Activated T-cell treated with anti-CD3 and anti-CD28 coated beads, Interleukin-2, amount 50 U/mL, for 48 hours (primary cell): ENCODE data around the gene COPB2.
"Not testable (repeated sequence)": the region's sequence is repeated elsewhere in the genome, so short reads cannot be mapped to it uniquely, and the experiment has no call there.

Experiments
- DNase-seq, 2 experiments: peaks; one replicate each; pipeline ENCODE4 v3.0.0-alpha.2; 2020

The COPB2 gene

GRCh38 chr3:139389552-139390368 is at the start of gene COPB2:
COPB2 (minus strand) TSS chr3:139389647; CDS start chr3:139389550, 97 bp downstream.
- peak; percentile 99 for DNase-seq

DNA sequence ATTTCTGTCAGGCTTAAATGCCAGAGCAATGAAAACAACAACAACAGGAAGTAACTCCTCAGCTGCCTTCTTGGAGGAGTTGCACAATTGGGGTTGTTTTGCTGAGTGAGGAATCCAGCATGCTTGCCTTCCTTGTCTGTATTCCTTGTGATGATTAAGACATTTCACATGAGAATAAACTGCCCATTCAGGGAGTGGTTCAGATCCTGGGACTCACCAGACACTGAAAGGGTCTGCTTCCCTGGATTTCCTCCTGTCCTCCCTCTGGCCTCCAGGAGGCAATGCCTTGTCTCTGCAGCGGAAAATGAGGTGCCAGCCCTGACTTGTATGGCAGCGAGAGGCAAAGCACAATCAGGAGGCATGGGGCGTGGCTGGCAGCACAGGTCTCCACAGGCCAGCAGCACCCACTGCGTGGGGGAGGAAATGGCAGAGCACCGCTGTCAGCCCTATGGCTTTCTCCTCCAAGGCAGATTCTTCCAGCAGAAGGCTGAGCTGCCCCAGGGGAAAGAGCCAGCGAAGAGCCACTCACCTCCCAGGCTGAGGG is 45.4 kb upstream of the COPB2 start:
- no peak for DNase-seq

DNA sequence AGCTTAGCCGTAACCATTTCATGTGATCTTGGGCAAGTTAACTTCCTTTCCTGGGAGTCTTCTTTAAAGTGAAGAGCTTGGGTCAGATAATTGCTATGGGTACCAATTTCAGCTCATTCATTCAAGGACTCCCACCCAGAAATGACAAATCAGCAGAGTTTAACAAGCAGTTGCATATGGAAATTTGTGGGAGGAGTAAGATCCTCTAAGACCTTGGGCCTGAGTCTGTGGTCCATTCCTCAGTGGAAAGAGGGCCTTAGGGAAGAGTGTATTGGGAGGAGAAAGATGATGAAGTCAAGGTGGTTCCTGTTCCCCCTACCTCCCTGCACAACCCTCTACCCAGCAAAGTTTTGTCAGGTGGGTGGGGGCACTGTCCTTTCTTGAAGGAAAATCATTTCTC is 44.8 kb upstream of the COPB2 start:
- DNase-seq = no peak

GRCh38 chr3:139433089-139433488 is 43.6 kb upstream of the COPB2 start:
- DNase-seq = no peak

DNA sequence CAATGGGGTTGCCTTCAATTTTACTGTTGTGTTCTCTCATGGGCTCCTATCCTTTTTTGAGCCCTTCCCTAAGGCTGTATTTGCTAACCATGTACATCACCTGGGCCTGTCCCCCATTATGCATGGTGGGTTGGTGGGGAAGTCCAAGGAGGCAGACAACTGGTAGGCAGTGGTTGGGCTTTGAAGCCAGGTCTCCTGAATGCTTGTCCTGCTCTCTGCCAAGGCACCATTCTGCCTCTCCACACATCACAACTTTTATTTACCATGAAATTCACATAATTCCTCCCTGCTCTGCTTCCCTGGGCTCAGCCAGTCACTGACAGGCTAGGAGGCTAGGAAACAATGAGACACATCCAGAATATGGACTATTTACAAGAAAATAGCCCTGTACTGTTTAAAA is 41.0 kb upstream of the COPB2 start:
- DNase-seq = no peak

DNA sequence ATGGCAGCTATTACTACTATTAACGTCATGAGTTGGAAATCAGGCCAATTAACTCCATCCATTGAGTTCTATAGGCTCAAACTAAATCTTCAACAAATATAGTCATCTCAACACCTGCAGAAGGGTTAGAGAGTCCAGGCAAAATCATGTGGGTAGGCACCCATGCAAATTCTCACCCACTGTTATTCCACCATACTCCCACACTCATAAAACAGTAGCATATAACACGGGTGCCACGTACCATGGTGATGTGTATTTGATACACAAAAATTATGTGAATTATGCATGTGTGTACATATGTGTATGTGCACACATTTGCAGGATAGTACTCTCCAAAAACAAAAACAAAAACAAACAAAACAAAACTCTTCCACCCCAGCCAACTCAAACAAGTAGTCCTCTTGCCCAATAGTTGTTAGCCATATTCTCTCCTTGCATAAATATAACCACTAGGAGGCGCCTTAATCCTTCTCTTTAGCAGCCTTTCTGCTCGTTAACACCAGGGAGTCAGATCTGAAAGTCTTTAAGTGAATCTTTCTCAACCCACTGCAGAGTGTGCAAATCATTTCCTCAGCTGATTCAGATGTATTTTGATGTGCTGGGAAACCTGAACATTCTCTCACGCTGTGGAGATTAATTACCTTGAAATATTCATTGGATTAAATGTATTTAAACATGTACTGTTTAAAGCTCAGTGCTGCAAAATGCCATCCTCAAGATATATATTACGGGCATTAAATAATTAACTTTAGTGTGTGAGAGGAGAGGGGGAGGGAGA is 38.0 kb upstream of the COPB2 start:
- no peak for DNase-seq

DNA sequence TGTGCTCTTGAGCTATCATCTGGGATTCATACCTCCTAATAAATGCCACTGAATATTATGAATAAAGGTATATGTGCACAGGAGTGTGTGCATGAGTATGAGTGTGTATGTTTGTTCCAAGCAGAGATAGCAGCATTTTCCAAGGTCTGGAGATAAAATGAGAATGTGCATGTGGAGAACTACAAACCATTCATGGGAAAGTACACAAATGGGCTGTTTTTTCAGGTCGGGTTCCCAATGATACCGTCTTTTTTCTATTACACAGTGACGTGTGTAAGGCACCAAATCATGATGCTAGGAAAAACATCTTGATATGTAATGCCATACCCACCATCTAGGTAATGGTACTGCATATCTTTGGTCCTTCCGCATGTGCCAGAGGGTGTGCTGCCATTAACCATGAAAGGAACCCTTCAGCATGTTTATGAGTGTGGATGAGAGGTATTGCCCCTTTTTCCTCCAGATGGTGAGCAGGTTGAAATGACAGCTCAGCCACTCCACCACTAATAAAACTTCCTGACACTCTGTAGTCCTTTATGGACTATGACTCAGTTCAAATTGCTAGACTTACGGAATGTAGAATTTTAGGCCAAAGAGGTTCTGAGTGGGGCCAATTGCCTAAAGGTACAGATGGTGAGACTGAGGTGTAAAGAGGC is 36.4 kb upstream of the COPB2 start:
- DNase-seq = no peak

DNA sequence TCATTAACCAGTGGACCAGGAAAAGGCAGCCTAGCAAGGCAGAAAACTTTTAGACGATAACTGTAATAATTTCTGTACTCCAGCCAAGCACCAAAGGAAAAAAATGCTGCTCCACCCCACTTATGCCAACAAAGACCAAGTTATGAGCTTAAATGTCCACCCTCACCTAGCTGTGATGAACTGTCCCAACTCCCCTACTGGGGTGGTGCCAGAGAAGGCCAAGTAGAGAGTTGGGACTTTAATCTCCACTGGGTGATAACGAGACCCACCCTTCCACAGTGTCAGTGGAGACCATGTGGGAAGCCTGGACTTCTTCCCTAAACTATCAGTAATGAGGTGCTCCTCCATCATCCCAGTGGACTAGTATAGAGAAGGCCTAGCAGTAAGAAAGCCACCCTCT is 33.8 kb upstream of the COPB2 start:
- DNase-seq = no peak

DNA sequence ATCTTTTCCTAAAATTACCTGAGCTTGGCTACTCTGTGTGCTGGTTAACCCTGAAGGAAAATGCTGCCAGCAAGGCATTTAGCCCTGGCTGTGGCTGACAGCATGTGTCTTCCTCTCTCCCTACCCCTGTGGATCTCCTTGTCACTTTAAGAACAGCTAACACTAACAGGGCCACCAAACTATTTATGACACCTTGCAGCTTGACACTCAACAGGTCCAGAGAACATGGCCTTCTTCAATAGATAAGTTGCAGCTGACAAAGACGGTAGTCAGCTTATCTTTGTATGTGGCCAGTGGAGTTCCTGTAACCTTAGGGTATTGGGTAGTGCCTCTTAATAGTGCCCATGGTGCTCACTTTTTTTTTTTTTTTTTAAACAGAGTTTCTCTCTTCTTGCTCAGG is 32.0 kb upstream of the COPB2 start:
- DNase-seq = no peak

DNA sequence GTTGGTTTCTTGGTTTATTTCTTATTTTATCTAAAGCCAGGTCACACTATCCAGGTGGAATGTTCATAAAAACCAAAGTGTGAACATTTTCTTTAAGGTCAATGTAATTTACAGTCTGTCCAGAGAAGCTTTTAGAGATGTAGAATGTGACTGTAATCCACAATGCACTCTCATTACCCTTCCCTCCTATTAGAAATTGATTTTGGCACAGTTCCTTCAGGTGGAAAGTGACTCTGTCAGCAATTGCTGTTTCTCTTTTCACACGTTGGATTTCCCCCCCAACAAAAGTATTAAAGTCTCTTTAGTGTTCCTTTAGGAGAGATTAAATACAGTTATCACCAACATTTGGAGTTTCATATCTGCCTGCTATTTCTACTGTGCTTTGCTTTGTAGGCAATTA is 31.6 kb upstream of the COPB2 start:
- DNase-seq = no peak

DNA sequence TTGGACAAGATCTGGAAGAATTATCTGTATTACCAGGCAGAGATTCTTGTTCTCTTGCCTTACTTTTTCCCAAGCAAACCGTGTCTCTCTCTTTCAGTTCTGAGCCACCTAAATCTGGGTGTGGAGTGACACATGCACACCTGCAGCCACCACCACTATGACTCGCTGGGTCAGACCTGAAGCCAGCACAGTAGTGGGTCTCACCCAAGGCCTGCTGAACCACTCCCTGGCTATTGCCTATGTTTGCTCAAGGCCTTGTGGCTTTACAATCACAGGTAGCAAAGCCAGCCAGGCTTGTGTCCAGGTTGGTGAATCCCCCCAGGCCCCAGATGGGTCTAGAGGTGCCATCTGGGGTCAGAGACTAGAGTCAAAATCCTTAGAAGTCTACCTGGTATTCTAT is 28.7 kb upstream of the COPB2 start:
- DNase-seq = no peak

GRCh38 chr3:139416275-139416674 is 26.8 kb upstream of the COPB2 start:
- DNase-seq = no peak

DNA sequence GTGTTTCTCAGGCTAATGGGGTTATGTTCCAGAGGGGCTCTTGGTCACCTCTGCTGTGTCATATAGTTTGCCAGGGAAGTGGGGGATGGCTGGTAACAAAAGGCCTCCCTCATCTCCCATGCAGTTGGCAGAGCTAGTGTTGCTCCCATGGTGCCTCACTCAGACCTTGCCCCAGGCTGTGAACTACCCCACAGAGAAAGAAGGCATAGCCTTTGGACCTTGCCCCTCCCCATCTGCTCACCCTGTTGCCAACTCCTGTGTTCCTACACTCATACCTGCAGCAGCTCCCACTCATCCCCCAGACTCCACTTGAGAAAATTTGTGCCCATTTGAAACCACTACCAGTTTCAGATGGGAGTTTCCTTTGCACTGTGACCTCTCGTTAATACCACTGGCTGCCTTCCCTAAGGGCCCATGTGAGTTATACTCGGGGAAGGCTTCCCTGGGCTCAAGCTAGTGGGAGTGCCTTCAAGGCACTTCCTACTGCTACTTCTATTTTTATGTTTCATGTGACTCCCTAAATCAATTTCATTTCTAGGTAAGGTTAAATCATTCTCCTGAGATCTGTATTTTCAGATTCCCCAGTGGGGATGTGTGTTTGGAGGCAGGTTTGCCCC is 25.3 kb upstream of the COPB2 start:
- no peak for DNase-seq

DNA sequence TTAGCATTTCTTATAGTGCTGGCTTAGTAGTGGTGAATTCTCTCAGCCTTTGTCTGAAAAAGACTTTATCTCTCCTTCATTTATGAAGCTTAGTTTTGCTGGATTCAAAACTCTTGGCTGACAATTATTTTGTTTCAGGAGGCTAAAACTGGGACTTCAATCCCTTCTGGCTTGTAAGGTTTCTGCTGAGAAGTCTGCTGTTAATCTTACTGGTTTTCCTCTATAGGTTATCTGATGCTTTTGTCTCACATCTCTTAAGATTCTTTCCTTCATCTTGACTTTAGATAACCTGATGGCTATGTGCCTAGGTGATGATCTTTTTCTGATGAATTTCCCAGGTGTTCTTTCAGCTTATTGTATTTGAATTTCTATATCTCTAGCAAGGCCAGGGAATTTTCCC is 23.4 kb upstream of the COPB2 start:
- not testable (repeated sequence) for DNase-seq

DNA sequence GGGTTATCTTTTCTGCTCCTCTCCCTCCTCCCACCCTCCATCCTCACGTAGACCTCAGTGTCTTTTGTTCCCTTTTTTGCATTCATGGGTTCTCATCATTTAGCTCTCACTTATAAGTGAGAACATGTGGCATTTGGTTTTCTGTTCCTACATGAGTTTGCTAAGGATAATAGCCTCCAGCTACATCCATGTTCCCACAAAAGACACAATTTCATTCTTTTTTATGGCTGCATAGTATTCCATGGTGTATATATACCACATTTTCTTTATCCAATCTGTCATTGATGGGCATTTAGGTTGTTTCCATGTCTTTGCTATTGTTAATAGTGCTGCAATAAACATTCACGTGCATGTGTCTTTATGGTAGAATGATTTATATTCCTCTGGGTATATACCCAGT is 11.7 kb upstream of the COPB2 start:
- not testable (repeated sequence) for DNase-seq

DNA sequence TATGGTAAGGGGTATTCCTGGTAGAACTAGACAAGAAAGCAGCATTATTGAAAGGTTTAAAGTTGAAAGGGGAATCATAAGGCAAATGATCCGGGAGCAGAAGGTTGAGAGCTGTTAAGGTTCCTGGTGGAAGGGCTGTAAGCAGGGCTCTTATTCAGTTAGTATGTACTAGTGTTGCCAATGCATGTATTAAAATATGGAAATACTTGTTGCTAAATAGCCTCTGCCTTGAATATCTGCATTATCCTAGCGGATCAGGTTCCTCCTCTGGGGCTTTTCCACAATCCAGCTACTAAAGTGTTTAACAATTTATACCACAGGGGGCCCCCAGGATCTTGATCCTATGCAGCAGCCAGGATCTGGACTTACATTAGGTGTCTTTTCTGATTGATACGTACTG is 7.3 kb upstream of the COPB2 start:
- no peak for DNase-seq

DNA sequence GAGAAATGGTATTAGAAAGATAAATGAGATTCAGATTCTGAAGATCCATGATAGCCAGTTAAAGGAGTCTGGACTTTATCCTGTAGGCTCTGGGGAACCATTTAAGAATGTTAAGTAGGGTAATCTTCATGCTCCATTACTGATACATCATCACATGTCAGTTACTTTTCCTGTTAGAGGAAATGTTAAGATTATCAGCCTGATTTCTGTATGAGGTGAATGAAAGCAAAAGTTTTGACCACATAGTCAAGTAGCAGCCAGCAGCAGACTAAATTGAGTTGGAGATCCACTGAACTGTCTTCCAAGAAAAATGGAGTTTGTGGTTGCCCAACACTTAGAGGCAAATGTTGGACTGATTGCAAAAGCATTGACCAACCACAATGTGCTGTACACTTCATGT is 4.7 kb upstream of the COPB2 start:
- DNase-seq = no peak

DNA sequence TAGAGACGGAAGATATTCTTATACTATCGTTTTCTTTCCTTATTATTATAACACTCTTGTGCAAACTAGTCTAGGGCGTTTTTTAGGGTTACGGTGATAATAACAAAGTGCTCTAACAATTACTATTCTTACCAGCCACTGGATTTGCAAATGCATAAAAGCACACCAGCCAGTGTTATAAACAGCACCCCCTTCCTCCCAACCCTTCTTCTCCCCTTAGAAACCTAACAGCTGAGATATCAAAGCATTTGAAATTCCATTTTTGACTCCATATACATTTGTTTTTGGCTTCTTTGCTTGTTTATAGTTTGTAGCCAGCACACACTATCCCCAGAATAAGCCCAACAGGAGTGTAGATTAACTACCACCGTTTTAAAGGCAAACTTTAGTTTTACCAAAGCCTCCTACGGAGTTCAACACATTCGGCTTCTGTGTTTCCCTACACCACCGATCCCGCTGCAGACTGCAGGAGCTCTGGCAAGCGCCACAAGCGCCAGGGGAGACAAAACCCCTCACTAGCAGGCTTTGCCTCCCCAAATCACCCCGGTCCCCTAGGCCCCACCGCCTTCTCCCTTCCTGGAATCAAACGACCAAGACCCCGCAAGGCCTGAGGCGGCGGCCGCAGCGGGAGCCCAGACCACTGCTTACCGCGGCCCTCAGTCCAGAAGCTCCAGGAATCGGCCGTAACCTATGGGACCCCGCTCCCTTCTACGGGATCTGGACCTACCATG is 461 bp downstream of the COPB2 start:
- DNase-seq = no peak

GRCh38 chr3:139388077-139388476 is 1.4 kb downstream of the COPB2 start:
- no peak for DNase-seq

DNA sequence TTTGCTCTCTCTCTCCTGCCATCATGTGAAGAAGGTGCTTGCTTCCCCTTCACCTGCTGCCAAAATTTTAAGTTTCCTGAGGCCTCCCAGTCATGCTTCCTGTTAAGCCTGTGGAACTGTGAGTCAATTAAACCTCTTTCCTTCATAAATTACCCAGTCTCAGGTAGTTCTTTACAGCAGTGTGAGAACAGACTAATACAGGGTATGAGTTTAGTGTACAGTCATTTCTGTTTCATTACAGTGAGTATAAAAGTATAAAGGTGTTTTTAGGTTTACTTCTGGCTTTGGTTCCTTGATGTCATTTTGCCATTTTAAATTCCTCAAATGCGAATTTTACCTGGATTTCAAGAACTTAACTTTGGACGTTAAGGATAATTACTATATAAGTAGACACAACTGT is 7.2 kb downstream of the COPB2 start:
- DNase-seq = not testable (repeated sequence)

DNA sequence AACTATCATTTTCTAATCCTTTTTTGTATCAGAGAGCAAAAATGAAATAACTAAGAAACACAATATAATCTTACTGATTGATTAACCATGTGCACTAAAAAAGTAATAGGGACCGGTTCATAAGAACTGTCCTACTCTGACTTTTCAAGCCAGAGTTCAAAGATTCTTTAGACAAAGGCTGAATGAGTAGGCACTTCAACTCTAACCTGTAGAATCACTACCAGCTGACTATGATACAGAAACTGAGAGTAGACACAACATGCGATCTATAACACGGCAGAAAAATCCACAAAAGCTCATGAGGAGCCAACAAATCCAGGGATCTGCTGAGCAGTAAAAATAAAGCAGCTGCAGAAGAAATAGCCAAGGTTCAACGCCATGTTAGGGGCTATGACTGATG is 8.9 kb downstream of the COPB2 start:
- no peak for DNase-seq

DNA sequence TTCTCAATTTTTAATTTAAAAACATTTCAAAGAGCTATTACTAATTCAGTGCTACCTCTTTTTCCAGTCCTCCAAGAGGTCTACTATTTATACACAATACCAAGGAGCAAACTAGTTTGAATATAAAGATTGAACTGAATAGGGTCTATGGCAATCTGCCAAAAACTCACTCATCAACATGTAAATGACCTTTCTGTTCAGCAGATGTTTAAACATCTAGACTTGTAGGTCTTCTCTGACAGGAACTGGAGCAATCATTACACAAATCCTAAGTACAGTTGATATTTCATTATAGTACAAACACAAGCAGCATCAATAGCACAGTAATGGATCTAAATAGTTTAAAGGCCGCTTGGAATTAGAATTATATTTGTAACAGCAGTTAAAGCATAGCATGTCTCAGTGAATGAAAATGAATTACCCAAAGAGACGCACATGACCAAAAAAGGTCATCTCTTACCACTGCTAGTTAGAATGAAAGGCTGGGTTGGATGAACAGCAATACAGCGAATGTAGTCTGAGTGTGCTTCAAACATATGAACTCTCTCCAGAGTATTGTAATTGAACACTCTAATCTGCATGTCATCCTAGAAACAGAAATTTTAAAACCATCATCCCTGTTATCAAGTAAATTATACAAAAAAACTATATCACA is 10.7 kb downstream of the COPB2 start:
- no peak for DNase-seq
